Stimulated activated CD4-positive, alpha-beta T cell treated with anti-CD3 and anti-CD28 coated beads, Interleukin-2, amount 100 ng/mL, for 4 hours (primary cell): Measurements from ENCODE around the gene GFOD1.
"Not testable (repeated sequence)": the region's sequence is repeated elsewhere in the genome, so short reads cannot be mapped to it uniquely, and the experiment has no call there.

Experiments used
- DNase-seq: peaks from one replicate; pipeline ENCODE4 v3.0.0-alpha.2; 2020; ENCODE audit warnings: low read depth

GFOD1 gene

GRCh38 chr6:13463941-13464340 lies 23.5 kb downstream of the GFOD1 start:
- DNase-seq = no peak

- no peak for DNase-seq
These were observed 24.1 kb downstream of the GFOD1 start for GRCh38 chr6:13463328-13463717.

- DNase-seq = no peak
These were observed 24.7 kb downstream of the GFOD1 start for GRCh38 chr6:13462458-13463327.

DNA sequence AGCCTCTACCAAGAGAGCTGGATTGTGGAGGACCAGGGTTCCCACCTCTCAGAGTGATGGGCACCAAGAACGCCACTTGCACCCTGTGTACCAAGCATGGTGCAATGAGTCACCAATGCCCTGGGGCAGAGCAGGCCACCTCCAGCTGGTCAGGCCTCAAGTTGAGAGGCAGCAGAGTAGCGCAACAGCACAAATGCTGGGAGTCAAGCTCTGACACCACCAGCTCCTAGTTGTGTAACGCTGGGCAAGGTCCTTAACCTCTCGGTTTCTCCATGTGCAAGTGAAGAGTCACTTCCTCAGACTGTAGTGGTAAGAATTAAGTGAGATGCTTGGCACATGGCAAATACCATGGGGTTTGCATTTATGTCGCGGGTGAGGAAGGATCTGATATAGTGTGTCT lies 25.6 kb downstream of the GFOD1 start:
- no peak for DNase-seq

- DNase-seq = no peak
These were observed 26.1 kb downstream of the GFOD1 start for GRCh38 chr6:13461307-13461706.

DNA sequence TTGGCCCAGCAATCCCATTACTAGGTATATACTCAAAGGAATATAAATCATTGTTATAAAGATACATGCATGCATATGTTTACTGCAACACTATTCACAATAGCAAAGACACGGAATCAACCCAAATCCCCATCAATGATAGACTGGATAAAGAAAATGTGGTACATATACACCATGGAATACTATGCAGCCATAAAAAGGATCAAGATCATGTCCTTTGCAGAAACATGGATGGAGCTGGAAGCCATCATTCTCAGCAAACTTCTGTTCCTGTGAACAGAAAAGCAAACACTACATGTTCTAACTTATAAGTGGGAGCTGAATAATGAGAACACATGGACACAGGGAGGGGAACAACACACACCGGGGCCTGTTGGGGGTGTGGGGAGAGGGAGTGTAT lies 27.1 kb downstream of the GFOD1 start:
- DNase-seq = not testable (repeated sequence)

DNA sequence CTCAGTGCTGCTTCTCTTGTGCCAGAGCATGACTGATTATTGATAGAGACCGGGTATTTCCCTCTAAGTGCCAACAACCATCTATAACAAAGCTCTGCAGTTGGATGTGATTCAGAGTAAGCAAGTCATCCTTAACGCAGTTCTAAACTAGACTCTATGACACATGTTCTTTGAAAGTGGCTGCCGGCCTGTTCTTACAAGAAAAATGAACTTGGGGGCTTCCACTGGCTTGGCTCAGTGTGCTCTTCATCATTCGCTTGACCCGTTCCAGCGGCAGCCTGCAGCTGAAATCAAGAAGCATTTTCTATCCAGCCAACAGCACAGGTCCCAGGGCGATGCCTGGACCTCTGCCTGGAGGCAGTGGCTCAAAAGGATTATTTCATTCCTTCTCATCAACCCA lies 29.8 kb downstream of the GFOD1 start:
- no peak for DNase-seq

DNA sequence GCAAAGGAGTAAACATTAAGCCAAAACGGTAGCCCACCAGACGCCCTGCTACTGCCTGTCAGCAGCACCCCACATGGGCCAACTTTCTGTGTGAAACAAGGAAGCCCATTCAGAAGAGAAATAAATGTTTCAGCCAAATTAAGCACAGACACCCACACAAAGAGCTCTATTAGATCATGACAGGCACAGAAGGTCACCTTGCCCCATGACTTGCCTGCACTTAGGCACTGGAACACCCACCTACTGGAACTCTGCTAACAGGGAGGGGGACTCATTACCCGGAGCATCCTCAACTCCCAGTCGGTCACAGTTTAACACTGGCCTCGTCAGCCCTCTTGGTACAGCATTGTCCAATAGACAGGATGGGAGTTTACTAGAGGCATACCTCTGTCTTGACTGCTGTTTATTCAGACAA lies 31.8 kb downstream of the GFOD1 start:
- no peak for DNase-seq

- peak; percentile 90 for DNase-seq
These were observed 32.8 kb downstream of the GFOD1 start for GRCh38 chr6:13454286-13455221.

DNA sequence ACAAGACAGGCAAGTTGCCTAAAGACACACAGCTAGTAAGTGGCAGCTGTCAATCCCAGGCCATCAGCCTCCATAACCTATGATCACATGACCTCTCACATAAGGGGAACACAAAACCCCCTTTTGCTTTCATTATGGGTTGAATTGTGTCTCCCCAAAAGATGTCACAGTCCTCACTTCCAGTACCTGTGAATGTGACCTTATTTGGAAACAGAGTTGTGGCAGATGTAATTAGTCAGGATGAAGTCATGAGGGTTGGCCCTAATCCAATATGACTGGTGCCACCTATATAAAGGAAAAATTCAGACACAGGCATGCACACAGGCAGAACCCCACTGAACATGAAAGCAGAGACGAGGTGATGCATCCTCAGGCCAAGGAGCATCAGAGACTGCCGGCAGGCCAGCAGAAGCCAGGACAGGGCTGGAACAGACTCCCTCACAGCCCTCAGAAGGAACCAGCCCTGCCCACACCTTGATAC lies 33.6 kb downstream of the GFOD1 start:
- DNase-seq = peak; percentile 51

GRCh38 chr6:13453153-13453552 lies 34.2 kb downstream of the GFOD1 start:
- no peak for DNase-seq

DNA sequence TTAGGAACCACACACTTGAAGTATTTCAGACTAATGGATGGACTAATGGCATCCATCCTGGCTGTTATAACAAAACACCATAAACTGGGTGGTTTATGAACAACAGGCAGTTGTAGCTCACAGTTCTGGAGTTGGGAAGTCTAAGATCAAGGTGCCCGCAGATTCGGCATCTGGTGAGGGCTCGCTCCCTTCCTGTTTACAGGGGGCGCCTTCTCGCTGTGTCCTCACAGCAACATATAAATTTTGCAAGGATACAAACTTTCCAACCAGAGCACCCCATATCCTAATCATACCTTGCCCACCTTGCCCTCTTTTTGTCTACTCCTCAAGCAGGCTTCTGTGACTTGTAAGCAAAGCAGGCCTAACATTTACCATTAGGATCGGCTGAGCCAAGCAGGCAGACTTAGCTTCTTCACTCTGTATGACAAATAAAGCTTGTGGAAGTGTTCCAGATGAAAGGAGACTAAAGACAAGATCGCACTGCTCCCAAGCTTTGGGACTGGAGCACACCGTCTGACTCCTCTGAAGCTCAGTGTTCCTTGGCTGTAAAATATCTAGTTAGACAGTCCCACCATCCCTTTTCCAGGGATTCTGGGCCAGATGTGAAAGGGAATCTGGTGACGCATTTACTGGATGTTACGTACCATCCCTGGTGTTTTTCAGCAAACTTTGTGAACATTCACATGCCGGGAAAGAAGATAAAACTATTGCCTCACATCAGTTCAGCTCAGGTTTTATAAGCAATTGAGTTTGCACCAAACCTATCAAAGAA lies 34.9 kb downstream of the GFOD1 start:
- no peak for DNase-seq

GRCh38 chr6:13451181-13451895 lies 36.1 kb downstream of the GFOD1 start:
- no peak for DNase-seq

DNA sequence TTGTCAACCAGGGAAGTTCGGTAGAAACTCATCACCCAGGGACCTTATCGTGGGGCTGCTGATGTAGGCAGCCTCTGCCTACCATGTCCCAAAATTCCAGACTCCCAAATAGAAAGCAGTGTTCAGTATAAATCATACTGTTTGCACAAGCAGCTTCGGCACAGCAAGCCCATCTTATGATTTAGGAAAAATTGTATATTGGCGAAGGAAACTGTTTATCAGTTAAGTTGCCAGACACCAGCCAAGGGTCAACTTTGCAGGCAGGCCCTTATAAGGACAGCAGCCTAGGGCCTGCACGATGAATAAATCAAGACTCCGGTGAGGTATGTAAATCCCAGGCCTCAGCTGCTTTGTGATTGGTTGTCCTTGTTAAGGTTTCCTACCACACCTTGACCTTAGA lies 36.8 kb downstream of the GFOD1 start:
- no peak for DNase-seq

GRCh38 chr6:13447949-13448724 lies 39.3 kb downstream of the GFOD1 start:
- DNase-seq = no peak

GRCh38 chr6:13446381-13446780 lies 41.0 kb downstream of the GFOD1 start:
- no peak for DNase-seq

DNA sequence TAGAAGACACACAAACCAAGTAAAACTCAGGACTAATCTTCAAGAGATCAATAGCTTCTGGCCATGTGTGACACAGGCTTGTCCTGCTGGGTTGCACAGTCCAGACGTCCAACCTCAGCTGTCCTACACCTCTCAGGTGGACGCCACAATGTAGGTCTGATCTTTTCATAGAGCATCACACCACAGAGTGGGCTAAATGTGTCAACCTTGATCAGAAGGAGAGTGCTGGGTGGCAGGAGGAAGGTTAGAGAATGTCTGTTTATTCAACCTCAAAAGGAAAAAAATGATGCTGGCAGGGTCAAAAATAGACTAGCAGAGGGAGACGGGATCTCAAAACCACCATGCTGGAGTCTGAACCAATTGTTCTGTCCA lies 41.7 kb downstream of the GFOD1 start:
- no peak for DNase-seq

DNA sequence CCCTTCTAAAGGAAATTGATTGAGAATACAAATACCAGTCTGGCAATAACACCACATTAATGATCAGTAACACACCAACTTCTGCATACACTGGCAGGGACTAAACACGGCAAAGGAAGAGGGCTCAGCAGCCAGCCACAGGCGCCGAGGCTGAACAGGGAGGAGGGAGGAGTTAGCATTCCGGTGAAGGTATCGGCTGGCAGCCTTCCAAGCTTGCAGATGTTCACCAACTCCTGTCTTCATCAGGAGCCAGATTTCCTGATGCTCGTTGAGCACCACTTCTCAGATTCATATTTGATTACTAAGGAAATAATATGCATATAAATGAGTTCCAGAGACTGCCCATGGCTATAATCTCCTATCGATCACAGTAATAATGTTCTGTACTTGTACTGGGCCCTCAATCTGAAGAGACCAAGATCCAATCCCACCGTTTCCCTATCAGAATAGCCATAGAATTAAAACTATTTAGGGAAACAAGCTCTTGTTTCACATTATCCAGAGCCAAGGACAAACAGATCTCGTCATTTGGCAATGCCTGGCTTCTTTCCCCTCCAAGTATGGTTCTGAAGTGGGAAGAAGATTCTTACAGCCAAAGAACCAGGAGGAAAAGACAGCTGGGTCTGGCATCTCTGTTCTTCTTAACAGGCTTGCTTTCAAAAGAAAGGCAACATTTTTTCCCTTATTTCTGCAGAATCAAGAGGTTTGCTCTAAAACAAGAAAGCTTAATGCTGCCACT lies 42.2 kb downstream of the GFOD1 start:
- DNase-seq = no peak

GRCh38 chr6:13444604-13445003 lies 42.8 kb downstream of the GFOD1 start:
- DNase-seq = no peak

GRCh38 chr6:13443978-13444377 lies 43.4 kb downstream of the GFOD1 start:
- not testable (repeated sequence) for DNase-seq
